ENCODE data around the gene ZBTB7C.

ZBTB7C gene

DNA sequence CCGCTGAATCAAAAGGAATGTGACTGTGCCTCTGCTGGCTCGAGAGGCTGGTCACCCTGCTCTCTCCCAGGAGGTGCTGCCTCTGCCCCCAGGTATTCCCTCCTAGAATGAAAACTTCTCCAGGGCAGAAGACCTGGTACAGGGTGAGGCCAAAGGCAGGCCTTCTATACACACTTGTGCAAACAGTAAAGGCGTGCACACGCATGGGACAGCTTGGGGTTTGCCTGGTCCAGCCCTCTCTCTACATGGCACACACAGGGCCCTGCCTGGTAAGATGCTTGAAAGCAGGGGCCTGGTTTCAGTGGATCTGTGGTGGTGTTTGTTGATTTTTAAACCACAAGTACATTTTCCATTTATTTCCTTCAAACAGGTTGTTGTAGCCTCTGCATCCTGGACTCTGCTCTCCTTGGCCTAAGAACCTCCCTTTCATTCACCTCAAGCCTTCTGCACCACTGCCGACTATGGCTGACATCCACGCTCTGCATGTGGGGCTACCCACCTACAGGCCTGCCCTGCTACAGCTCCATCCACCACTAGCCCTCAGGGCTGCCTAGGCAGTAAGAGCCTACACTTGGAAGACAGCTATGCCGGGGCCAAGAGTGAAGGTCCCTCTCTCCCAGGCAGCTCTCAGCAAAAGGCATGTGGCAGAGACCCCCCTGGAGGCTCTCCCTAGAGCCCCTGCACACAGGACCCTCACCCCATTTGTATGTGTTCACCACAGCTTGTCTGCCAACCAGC lies 190.7 kb downstream of the ZBTB7C start:
- H3K36me3 Mint-ChIP-seq = no peaks in the 10 kb centered on the region
- no peak overlapping the region for H3K4me3 Mint-ChIP-seq
- H3K4me1 Mint-ChIP-seq = peaks cover 3% of the 10 kb centered on the region
- CTCF ChIA-PET = interaction anchor here (1.2 kb wide), 1 partner anchor 13 kb away, joined by 3 read pairs; no protein-coding TSS in a partner anchor
- no peaks in the 10 kb centered on the region for H3K9me3 Mint-ChIP-seq
- peaks cover 22% of the 10 kb centered on the region for H3K27me3 Mint-ChIP-seq
- H3K27ac Mint-ChIP-seq = no peak overlapping the region
- DNase-seq = no peak

- peaks cover 31% of the 10 kb centered on the region for H3K27me3 Mint-ChIP-seq
- no peak overlapping the region for H3K27ac Mint-ChIP-seq
- no peaks in the 10 kb centered on the region for H3K36me3 Mint-ChIP-seq
- DNase-seq = no peak
- no peak overlapping the region for H3K4me3 Mint-ChIP-seq
- CTCF ChIA-PET = no interaction called here
- H3K4me1 Mint-ChIP-seq = peaks cover 3% of the 10 kb centered on the region
- H3K9me3 Mint-ChIP-seq = no peaks in the 10 kb centered on the region
Observed at GRCh38 chr18:48217258-48218250, 191.6 kb downstream of the ZBTB7C start.

DNA sequence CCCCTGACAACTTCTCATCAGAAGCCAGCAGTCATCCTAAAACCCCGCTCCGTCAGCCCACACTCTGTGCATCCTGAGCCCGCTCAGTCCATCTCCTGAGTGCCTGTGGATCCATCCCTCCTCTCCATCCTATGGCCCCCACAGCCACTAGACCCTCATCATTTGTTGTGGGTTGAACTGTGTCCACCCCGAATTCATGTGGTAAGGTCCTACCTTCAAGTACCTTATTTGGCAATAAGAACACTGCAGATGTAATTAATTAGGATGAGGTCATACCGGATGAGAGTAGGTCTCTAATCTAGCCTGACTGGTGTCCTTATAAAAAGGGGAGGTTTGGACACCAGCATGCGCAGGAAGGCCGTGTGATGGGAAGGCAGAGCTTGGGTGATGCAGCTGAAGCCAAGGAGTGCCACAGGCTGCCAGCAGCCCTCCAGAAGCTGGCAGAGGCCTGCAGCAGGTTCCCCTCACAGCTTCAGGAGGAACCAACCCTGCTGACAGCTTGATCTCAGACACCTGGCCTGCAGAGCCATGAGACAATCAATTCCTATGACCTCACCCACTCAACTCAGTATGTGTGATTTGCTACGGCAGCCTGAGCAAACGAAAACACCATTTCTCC lies 192.4 kb downstream of the ZBTB7C start:
- Mint-ChIP-seq H3K4me3 (no peak overlapping the region), H3K27ac (no peak overlapping the region), H3K27me3 (peaks cover 32% of the 10 kb centered on the region), H3K4me1 (peaks cover 3% of the 10 kb centered on the region), H3K36me3 (no peaks in the 10 kb centered on the region), H3K9me3 (no peaks in the 10 kb centered on the region)
- CTCF ChIA-PET = no interaction called here
- DNase-seq = no peak

- Mint-ChIP-seq H3K36me3 (no peaks in the 10 kb centered on the region), H3K4me1 (peaks cover 3% of the 10 kb centered on the region), H3K4me3 (no peak overlapping the region), H3K9me3 (no peaks in the 10 kb centered on the region), H3K27ac (no peak overlapping the region), H3K27me3 (peaks cover 32% of the 10 kb centered on the region)
- CTCF ChIA-PET = no interaction called here
- DNase-seq = no peak
Observed at GRCh38 chr18:48215876-48216638, 193.1 kb downstream of the ZBTB7C start.

DNA sequence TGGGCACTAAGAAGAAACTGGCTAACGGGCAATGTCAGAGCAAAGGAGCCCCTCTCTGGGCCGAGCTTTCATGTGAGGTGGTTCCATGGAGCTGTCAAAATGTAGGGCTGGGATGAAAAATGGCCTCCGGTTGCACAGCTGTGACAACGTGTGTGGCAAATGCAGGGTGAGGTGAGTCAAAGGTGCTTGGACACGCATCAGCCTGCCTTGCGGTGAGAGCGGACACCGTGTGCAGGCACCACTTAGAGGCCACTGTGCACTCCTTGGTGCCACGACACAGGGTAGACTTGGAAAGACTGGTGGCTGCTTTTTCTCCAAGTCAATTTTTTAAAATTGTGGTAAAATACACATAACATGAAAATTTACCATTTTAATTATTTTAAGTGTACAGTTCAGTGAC lies 195.4 kb downstream of the ZBTB7C start:
- Mint-ChIP-seq H3K9me3 (no peaks in the 10 kb centered on the region), H3K4me3 (no peak overlapping the region), H3K27me3 (peaks cover 38% of the 10 kb centered on the region), H3K27ac (no peak overlapping the region), H3K4me1 (no peaks in the 10 kb centered on the region), H3K36me3 (no peaks in the 10 kb centered on the region)
- CTCF ChIA-PET = no interaction called here
- DNase-seq = no peak

DNA sequence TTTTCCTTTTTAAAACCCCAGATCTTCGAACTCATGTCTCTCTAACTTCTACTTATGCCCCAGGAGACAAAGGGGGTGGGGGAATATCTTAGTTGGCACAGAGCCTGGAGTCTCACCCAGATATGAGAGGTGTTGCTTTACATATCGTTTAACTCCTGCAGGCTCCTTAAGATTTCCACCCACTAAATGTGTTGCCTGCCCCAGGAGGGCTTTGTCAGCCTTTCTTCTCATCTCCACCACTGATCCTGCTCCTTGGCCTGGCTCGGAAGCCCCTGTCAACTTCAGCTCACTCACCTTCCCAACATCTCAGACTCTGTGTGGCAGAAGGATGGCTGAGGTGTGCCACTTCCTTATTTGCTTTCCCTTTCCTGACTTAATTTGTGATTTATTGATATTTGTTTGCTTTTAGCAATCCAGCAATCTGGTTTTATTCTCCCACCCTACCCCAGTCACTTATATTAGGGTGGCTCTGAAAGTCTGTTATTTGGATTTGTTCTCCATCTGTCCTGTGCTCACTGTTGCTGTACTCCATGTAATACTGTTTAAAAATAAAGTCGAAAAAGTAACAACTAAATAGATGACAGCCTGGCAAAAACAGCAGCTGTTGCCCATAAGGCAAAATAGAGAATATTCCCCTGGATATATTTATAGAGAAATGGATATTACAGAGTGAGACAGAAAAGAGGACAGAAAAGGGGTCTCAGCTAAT lies 200.6 kb downstream of the ZBTB7C start:
- no peak overlapping the region for H3K27ac Mint-ChIP-seq
- no peak for DNase-seq
- H3K27me3 Mint-ChIP-seq = peaks cover 47% of the 10 kb centered on the region
- CTCF ChIA-PET = no interaction called here
- no peaks in the 10 kb centered on the region for H3K9me3 Mint-ChIP-seq
- no peaks in the 10 kb centered on the region for H3K4me1 Mint-ChIP-seq
- no peak overlapping the region for H3K4me3 Mint-ChIP-seq
- no peaks in the 10 kb centered on the region for H3K36me3 Mint-ChIP-seq

- DNase-seq = no peak
- no peaks in the 10 kb centered on the region for H3K9me3 Mint-ChIP-seq
- H3K27ac Mint-ChIP-seq = no peak overlapping the region
- no peak overlapping the region for H3K4me3 Mint-ChIP-seq
- no peaks in the 10 kb centered on the region for H3K4me1 Mint-ChIP-seq
- no peaks in the 10 kb centered on the region for H3K36me3 Mint-ChIP-seq
- H3K27me3 Mint-ChIP-seq = peaks cover 41% of the 10 kb centered on the region
- CTCF ChIA-PET = no interaction called here
Observed at GRCh38 chr18:48207733-48208132, 201.4 kb downstream of the ZBTB7C start.

- no peaks in the 10 kb centered on the region for H3K9me3 Mint-ChIP-seq
- no peak for DNase-seq
- no peak overlapping the region for H3K27ac Mint-ChIP-seq
- H3K27me3 Mint-ChIP-seq = peaks cover 46% of the 10 kb centered on the region
- H3K36me3 Mint-ChIP-seq = no peaks in the 10 kb centered on the region
- no peaks in the 10 kb centered on the region for H3K4me1 Mint-ChIP-seq
- H3K4me3 Mint-ChIP-seq = no peak overlapping the region
- CTCF ChIA-PET = no interaction called here
Observed at GRCh38 chr18:48206887-48207286, 202.3 kb downstream of the ZBTB7C start.

DNA sequence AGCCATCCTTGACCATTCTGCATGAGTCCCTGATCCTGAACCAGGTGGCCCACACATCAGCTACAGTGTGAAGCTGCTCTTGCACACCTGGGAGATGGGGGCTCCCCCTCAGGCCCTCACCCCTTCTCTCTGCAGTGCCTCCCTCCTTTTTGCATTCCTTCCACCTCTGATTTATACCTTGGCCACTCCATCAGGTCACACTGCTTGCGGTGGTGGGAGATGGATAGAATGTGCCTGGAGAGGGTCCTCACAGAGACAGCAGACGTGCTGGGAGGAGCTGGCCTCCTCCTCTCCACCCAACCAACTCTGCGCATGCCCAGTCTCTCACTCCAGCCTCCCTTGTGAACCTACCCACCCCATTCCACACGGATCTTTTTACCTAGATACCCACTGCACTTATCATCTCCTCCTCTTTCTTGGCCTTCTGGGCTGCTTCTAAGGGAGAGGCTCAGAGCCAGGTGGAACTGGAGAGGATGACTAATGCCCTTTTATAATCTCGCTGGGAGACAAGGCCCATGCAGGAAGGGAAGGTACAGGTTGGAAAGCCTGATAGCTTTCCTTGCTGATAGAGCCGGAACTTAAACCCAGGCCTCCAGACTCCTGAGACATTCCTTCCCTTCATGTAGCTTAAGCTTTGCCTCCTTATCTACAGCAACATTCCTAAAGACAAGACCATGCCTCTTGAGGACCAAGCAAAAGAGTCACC lies 205.1 kb downstream of the ZBTB7C start:
- Mint-ChIP-seq H3K4me1 (no peaks in the 10 kb centered on the region), H3K4me3 (no peak overlapping the region), H3K27ac (no peak overlapping the region), H3K9me3 (no peaks in the 10 kb centered on the region), H3K27me3 (peaks cover 65% of the 10 kb centered on the region), H3K36me3 (no peaks in the 10 kb centered on the region)
- no peak for DNase-seq
- CTCF ChIA-PET = no interaction called here

- H3K4me1 Mint-ChIP-seq = no peaks in the 10 kb centered on the region
- no peaks in the 10 kb centered on the region for H3K9me3 Mint-ChIP-seq
- peaks cover 67% of the 10 kb centered on the region for H3K27me3 Mint-ChIP-seq
- CTCF ChIA-PET = no interaction called here
- no peak overlapping the region for H3K4me3 Mint-ChIP-seq
- DNase-seq = no peak
- no peak overlapping the region for H3K27ac Mint-ChIP-seq
- H3K36me3 Mint-ChIP-seq = no peaks in the 10 kb centered on the region
Observed at GRCh38 chr18:48203288-48203945, 205.8 kb downstream of the ZBTB7C start.

DNA sequence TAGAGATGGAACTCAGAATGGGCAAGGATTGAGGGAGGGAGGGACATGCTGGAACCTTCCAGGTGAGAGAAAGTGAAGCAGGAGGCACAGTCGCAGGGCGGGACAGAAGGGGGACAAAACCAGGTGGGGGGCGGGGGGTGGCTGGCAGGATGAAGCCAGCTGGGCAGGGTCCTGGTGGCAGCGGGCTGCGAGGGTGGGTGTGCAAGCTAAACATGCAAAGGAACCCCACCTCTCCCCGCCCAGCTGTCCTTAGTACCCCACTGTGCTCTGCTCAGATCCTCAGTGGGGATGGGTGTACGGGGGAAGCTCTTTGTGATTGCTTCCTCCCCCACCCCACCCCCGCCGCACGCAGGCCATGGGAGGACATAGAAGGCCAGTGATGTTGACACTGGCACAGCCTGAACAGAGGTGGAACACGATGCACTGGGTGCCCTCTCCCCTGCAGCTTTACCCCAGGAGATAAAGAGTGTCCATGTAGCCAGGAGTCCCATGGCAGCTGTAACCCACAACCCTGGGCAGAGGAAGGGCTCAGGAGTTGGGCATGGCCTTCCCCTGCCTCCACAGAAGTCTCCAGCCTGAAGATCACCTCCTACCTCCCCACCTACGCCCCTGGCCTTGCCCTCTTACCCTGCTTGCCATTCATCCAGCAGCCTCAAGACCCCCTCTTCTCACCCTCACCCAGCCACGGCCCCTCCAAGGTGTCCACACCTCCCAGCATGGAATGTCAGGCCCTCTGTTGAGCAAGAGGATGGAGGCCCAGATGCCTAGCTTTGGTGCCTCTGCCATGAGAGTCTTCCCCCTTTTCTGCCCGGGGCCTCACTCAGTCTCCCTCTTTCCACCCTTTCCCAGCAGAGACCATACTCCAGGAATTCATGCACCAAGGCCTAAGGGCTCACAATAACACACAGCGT lies 206.6 kb downstream of the ZBTB7C start:
- Mint-ChIP-seq H3K36me3 (no peaks in the 10 kb centered on the region), H3K4me1 (no peaks in the 10 kb centered on the region), H3K9me3 (no peaks in the 10 kb centered on the region), H3K27me3 (peaks cover 65% of the 10 kb centered on the region), H3K4me3 (no peak overlapping the region), H3K27ac (no peak overlapping the region)
- CTCF ChIA-PET = no interaction called here
- DNase-seq = no peak

- no peaks in the 10 kb centered on the region for H3K36me3 Mint-ChIP-seq
- H3K4me1 Mint-ChIP-seq = no peaks in the 10 kb centered on the region
- H3K27me3 Mint-ChIP-seq = peaks cover 67% of the 10 kb centered on the region
- H3K27ac Mint-ChIP-seq = no peak overlapping the region
- DNase-seq = no peak
- CTCF ChIA-PET = no interaction called here
- H3K4me3 Mint-ChIP-seq = no peak overlapping the region
- H3K9me3 Mint-ChIP-seq = no peaks in the 10 kb centered on the region
Observed at GRCh38 chr18:48202006-48202348, 207.2 kb downstream of the ZBTB7C start.

All from activated naive CD4-positive, alpha-beta T cell treated with anti-CD3 and anti-CD28 coated beads, Interleukin-2, amount 10 ng/mL, durations not matched to agents 7 days and 5 days (primary cell).